Kidney tubule cell (primary cell): ENCODE measurements around the gene COPS9.
A peak's percentile ranks its signal among the peaks of the same experiment; 100 is the strongest.

Experiments used
- DNase-seq: peaks from one replicate; pipeline ENCODE4 v3.0.0-alpha.2; 2018; ENCODE audit warnings: low spot score

Gene COPS9

GRCh38 chr2:240136013-240136670 lies at the start of gene COPS9:
Gene COPS9 (minus strand): TSS chr2:240136305. CDS start chr2:240136284, 21 bp downstream.
- peak; percentile 88 for DNase-seq

- DNase-seq, result no peak
Observed at GRCh38 chr2:240184656-240185055, 48.6 kb upstream of the COPS9 start.

- DNase-seq, result no peak
Observed at GRCh38 chr2:240183875-240184590, 47.9 kb upstream of the COPS9 start.

GRCh38 chr2:240183006-240183874 lies 47.1 kb upstream of the COPS9 start:
- DNase-seq, result no peak

GRCh38 chr2:240182476-240182875 lies 46.4 kb upstream of the COPS9 start:
- no peak for DNase-seq

GRCh38 chr2:240182001-240182400 lies 45.9 kb upstream of the COPS9 start:
- DNase-seq, result no peak

- no peak for DNase-seq
Observed at GRCh38 chr2:240179941-240180666, 44.0 kb upstream of the COPS9 start.

- DNase-seq, result no peak
Observed at GRCh38 chr2:240179186-240179815, 43.2 kb upstream of the COPS9 start.

GRCh38 chr2:240178564-240178963 lies 42.5 kb upstream of the COPS9 start:
- DNase-seq, result no peak

GRCh38 chr2:240174496-240174895 lies 38.4 kb upstream of the COPS9 start:
- DNase-seq, result no peak

- DNase-seq, result no peak
Observed at GRCh38 chr2:240172071-240172895, 36.2 kb upstream of the COPS9 start.

GRCh38 chr2:240170883-240171282 lies 34.8 kb upstream of the COPS9 start:
- DNase-seq, result no peak

GRCh38 chr2:240170354-240170735 lies 34.2 kb upstream of the COPS9 start:
- no peak for DNase-seq

- no peak for DNase-seq
Observed at GRCh38 chr2:240169486-240170353, 33.6 kb upstream of the COPS9 start.

GRCh38 chr2:240168546-240169361 lies 32.6 kb upstream of the COPS9 start:
- no peak for DNase-seq

GRCh38 chr2:240168041-240168440 lies 31.9 kb upstream of the COPS9 start:
- DNase-seq, result no peak

- no peak for DNase-seq
Observed at GRCh38 chr2:240167588-240167880, 31.4 kb upstream of the COPS9 start.

GRCh38 chr2:240166761-240167587 lies 30.9 kb upstream of the COPS9 start:
- DNase-seq, result no peak
